ENCODE results near the gene ABI3BP. TPM values are rescaled to one million over a fixed set of nuclear protein-coding genes. Genes with fewer than 3 reads are reported as not detected.

ABI3BP gene
- total and polyA plus RNA-seq, 2 donors (not counting 1 experiment from before 2014, with no cell fraction given): 4.8 to 62.9 TPM

DNA sequence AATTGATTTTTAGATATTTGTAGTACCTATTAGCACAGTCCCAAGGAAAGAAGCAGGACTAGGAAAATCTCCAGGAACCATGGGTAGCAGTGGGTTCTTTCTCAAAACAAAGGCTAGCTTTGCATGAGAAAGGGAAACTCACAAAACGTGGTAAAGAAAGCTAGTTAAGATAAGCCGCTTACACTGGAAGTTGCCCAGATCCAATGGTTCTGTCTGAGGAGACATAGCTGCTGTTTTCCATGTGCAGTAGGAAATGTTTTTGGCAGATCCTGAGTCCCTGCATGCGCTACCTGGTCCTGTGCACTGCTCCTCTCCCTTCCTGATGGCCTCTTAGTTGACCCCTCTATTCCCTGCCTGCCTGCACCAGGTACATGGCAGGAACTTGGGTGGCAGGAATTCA lies 223.5 kb downstream of the ABI3BP start:
- no peaks in the 10 kb centered on the region for H3K79me2 ChIP-seq (ENCODE audit: control insufficient read depth, insufficient read depth, low read length)
- H3K9me3 ChIP-seq (ENCODE audit: control insufficient read depth, insufficient read depth, low read depth, low read length): no peaks in the 10 kb centered on the region
- H3K27ac ChIP-seq (ENCODE audit: insufficient read depth, low read length): no peak overlapping the region
- no peaks in the 10 kb centered on the region for H3K36me3 ChIP-seq (ENCODE audit: control insufficient read depth, insufficient read depth, low read length)
- H4K20me1 ChIP-seq (ENCODE audit: control insufficient read depth, extremely low read depth, insufficient read depth, low read length): no peaks in the 10 kb centered on the region
- no peak for TF ChIP-seq EZH2 (IDR thresholded peaks at IDR 0.05; ENCODE audit: low read length, missing control alignments)
- TF ChIP-seq, protein P1, sequence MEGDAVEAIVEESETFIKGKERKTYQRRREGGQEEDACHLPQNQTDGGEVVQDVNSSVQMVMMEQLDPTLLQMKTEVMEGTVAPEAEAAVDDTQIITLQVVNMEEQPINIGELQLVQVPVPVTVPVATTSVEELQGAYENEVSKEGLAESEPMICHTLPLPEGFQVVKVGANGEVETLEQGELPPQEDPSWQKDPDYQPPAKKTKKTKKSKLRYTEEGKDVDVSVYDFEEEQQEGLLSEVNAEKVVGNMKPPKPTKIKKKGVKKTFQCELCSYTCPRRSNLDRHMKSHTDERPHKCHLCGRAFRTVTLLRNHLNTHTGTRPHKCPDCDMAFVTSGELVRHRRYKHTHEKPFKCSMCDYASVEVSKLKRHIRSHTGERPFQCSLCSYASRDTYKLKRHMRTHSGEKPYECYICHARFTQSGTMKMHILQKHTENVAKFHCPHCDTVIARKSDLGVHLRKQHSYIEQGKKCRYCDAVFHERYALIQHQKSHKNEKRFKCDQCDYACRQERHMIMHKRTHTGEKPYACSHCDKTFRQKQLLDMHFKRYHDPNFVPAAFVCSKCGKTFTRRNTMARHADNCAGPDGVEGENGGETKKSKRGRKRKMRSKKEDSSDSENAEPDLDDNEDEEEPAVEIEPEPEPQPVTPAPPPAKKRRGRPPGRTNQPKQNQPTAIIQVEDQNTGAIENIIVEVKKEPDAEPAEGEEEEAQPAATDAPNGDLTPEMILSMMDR (conservative IDR thresholded peaks at IDR 0.05 in 1 of 2, IDR thresholded peaks at IDR 0.05 in 1 of 2; ENCODE audit: low read depth in 1 of 2, low read length in 2 of 2): no peak
- no peak overlapping the region for H3K4me2 ChIP-seq (ENCODE audit: extremely low read depth, insufficient read depth, low read length)
- H3K4me3 ChIP-seq (replicated peaks in 1 of 4; ENCODE audit: control extremely low read depth in 1 of 4, insufficient read depth in 1 of 4, low read depth in 3 of 4, low read length in 4 of 4): no peak overlapping the region
- H3K4me1 ChIP-seq (ENCODE audit: control insufficient read depth, extremely low read depth, insufficient read depth, low read length): no peaks in the 10 kb centered on the region
- H2AFZ ChIP-seq (ENCODE audit: low read length): no peak overlapping the region
- H3K9ac ChIP-seq (ENCODE audit: insufficient read depth, low read length): no peak overlapping the region
- no peak for DNase-seq (ENCODE audit: low read depth in 2 of 2)
- H3K27me3 ChIP-seq (ENCODE audit: control insufficient read depth, insufficient read depth, low read length): no peaks in the 10 kb centered on the region

DNA sequence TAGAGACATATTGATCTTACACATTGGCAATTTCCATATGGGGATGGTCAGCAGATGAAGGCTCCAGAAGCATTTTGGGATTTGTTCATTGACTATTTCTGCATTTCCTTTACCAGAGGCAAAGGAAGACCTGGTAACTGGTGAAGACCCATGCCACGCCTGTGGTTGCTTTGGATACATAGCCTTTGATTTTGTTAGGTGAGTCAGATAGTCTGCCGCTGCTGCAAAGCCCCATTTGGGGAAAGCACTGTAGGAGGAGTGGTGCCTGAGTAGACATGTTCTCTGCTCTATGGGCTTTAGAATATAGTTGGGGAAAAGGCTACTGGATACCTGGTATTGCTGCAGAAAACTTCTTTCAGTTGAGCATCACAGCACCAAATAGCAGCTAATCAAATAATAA lies 227.2 kb downstream of the ABI3BP start:
- TF ChIP-seq, protein P1 (conservative IDR thresholded peaks at IDR 0.05 in 1 of 2, IDR thresholded peaks at IDR 0.05 in 1 of 2; ENCODE audit: low read depth in 1 of 2, low read length in 2 of 2): no peak
- no peak for TF ChIP-seq EZH2 (IDR thresholded peaks at IDR 0.05; ENCODE audit: low read length, missing control alignments)
- Histone ChIP-seq H3K9ac (ENCODE audit: insufficient read depth, low read length) (no peak overlapping the region), H3K4me2 (ENCODE audit: extremely low read depth, insufficient read depth, low read length) (no peak overlapping the region), H3K9me3 (ENCODE audit: control insufficient read depth, insufficient read depth, low read depth, low read length) (no peaks in the 10 kb centered on the region), H3K27me3 (ENCODE audit: control insufficient read depth, insufficient read depth, low read length) (no peaks in the 10 kb centered on the region), H3K4me3 (replicated peaks in 1 of 4; ENCODE audit: control extremely low read depth in 1 of 4, insufficient read depth in 1 of 4, low read depth in 3 of 4, low read length in 4 of 4) (no peak overlapping the region), H3K27ac (ENCODE audit: insufficient read depth, low read length) (no peak overlapping the region), H2AFZ (ENCODE audit: low read length) (no peak overlapping the region), H3K36me3 (ENCODE audit: control insufficient read depth, insufficient read depth, low read length) (no peaks in the 10 kb centered on the region), H3K4me1 (ENCODE audit: control insufficient read depth, extremely low read depth, insufficient read depth, low read length) (no peaks in the 10 kb centered on the region), H3K79me2 (ENCODE audit: control insufficient read depth, insufficient read depth, low read length) (no peaks in the 10 kb centered on the region), H4K20me1 (ENCODE audit: control insufficient read depth, extremely low read depth, insufficient read depth, low read length) (no peaks in the 10 kb centered on the region)
- peak in 1 of 2 donors; percentile 6 for DNase-seq (ENCODE audit: low read depth in 2 of 2)

DNA sequence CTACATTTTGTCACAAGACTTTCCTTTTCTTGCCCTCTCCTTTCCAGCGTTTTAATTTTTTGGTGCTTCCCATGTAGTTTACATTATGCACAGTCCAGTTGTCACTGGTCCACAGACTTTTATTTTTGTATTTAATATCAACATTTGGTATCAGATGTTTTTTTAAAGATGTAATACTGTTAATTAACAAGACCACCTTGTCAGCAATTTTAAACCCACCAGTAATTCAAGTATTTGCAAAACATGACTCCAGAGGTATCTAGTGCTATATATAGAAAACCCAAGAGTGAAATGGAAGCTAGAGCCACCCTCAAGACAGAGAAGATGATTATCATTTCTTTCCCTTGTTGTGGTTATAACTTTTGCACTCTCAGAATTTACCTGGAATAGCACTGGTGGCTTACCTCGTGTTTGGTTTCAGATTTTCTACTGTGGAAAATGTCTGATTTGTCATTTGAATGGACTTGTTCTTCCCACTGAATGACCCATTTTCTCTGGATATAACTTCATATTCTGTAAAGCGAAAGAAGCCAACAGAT lies 227.7 kb downstream of the ABI3BP start:
- Histone ChIP-seq H4K20me1 (ENCODE audit: control insufficient read depth, extremely low read depth, insufficient read depth, low read length) (no peaks in the 10 kb centered on the region), H3K4me1 (ENCODE audit: control insufficient read depth, extremely low read depth, insufficient read depth, low read length) (no peaks in the 10 kb centered on the region), H2AFZ (ENCODE audit: low read length) (no peak overlapping the region), H3K79me2 (ENCODE audit: control insufficient read depth, insufficient read depth, low read length) (no peaks in the 10 kb centered on the region), H3K9me3 (ENCODE audit: control insufficient read depth, insufficient read depth, low read depth, low read length) (no peaks in the 10 kb centered on the region), H3K4me2 (ENCODE audit: extremely low read depth, insufficient read depth, low read length) (no peak overlapping the region), H3K9ac (ENCODE audit: insufficient read depth, low read length) (no peak overlapping the region), H3K27me3 (ENCODE audit: control insufficient read depth, insufficient read depth, low read length) (no peaks in the 10 kb centered on the region), H3K36me3 (ENCODE audit: control insufficient read depth, insufficient read depth, low read length) (no peaks in the 10 kb centered on the region), H3K4me3 (replicated peaks in 1 of 4; ENCODE audit: control extremely low read depth in 1 of 4, insufficient read depth in 1 of 4, low read depth in 3 of 4, low read length in 4 of 4) (no peak overlapping the region), H3K27ac (ENCODE audit: insufficient read depth, low read length) (no peak overlapping the region)
- no peak for DNase-seq (ENCODE audit: low read depth in 2 of 2)
- no peak for TF ChIP-seq EZH2 (IDR thresholded peaks at IDR 0.05; ENCODE audit: low read length, missing control alignments)
- TF ChIP-seq, protein P1 (conservative IDR thresholded peaks at IDR 0.05 in 1 of 2, IDR thresholded peaks at IDR 0.05 in 1 of 2; ENCODE audit: low read depth in 1 of 2, low read length in 2 of 2): no peak

All from fibroblast of lung (primary cell).